H1 (cell line): Measurements from ENCODE around the gene PHKA2. TPM values are rescaled to one million over a fixed set of nuclear protein-coding genes. Genes with fewer than 3 reads are reported as not detected.

Experiments used
- CTCF ChIA-PET: fragments of 300-600 bp; sonication (Branson Sonifier 250); formaldehyde crosslinking; loops from one replicate; lab custom pipeline; 2021; ENCODE audit not compliant: partially characterized antibody; lab: Charles Lee
- POLR2A ChIA-PET: fragments of 300-600 bp; sonication (Branson Sonifier 250); formaldehyde crosslinking; loops from one replicate; lab custom pipeline; 2021; ENCODE audit warnings: inconsistent platforms; ENCODE audit not compliant: partially characterized antibody; lab: Charles Lee
- DNase-seq, 2 experiments: peaks; one replicate each; pipeline versions ENCODE4 v3.0.0 to v3.0.0-alpha.2; 2010 to 2022; ENCODE audit warnings: low spot score in 2 of 2, low read depth in 1 of 2, mixed read lengths in 1 of 2
- FAIRE-seq: peaks from 2 replicates; lab custom pipeline; 2011; peaks lifted over from hg19 to GRCh38; lab: Jason Lieb, UNC
- H2AFZ ChIP-seq: 2 replicates; pipeline ENCODE4 v1.8.1; 2012; ENCODE audit warnings: low read length, inconsistent platforms
- H2AK5ac ChIP-seq: 2 replicates; pipeline ENCODE4 v1.6.1; 2013; ENCODE audit warnings: low read depth, low read length
- H2BK120ac ChIP-seq: replicated peaks from 2 replicates; pipeline ENCODE3; 2013; ENCODE audit warnings: low read depth, low read length, inconsistent platforms
- H2BK12ac ChIP-seq: 2 replicates; pipeline ENCODE4 v1.6.1; 2013; ENCODE audit warnings: low read depth, low read length
- H2BK15ac ChIP-seq: 2 replicates; pipeline ENCODE4 v1.6.1; 2013; ENCODE audit warnings: low read length
- H2BK20ac ChIP-seq: 2 replicates; pipeline ENCODE4 v1.6.1; 2013; ENCODE audit warnings: low read length
- H2BK5ac ChIP-seq: 2 replicates; pipeline ENCODE4 v1.6.1; 2013; ENCODE audit warnings: low read depth, low read length
- H3K14ac ChIP-seq: 2 replicates; pipeline ENCODE4 v1.6.1; 2013; ENCODE audit warnings: inconsistent platforms; ENCODE audit not compliant: insufficient read length
- H3K18ac ChIP-seq: 2 replicates; pipeline ENCODE4 v1.6.1; 2013; ENCODE audit warnings: low read length; ENCODE audit errors: extremely low read depth
- H3K23ac ChIP-seq: 2 replicates; pipeline ENCODE4 v1.6.1; 2013; ENCODE audit warnings: inconsistent platforms; ENCODE audit not compliant: insufficient read length
- H3K23me2 ChIP-seq: 2 replicates; pipeline ENCODE4 v1.6.1; 2013; ENCODE audit warnings: low read depth, low read length
- H3K27ac ChIP-seq: 2 replicates; pipeline ENCODE4 v1.6.1; 2011; ENCODE audit warnings: low read depth, low read length, inconsistent platforms
- H3K27me3 ChIP-seq, 4 experiments: replicated peaks in 1 of 4; 1 replicate in 1 of 4; 2 replicates in 3 of 4; pipeline versions ENCODE4 v1.6.1 to v1.8.1; 2011 to 2013; ENCODE audit warnings: low read length in 3 of 4, mild to moderate bottlenecking in 3 of 4, inconsistent platforms in 2 of 4, mixed read lengths in 2 of 4, moderate library complexity in 1 of 4; ENCODE audit not compliant: control insufficient read depth in 3 of 4, insufficient read depth in 3 of 4; ENCODE audit errors: extremely low read depth in 1 of 4
- H3K36me3 ChIP-seq, 4 experiments: 2 replicates each; pipeline versions ENCODE4 v1.6.1 to v1.8.1; 2011 to 2013; ENCODE audit warnings: mild to moderate bottlenecking in 4 of 4, low read length in 3 of 4, moderate library complexity in 2 of 4, control low read depth in 1 of 4, inconsistent platforms in 1 of 4; ENCODE audit not compliant: insufficient read depth in 4 of 4, control insufficient read depth in 2 of 4
- H3K4ac ChIP-seq: replicated peaks from 2 replicates; pipeline ENCODE3; 2013; ENCODE audit warnings: low read length, low read depth, mixed read lengths, inconsistent platforms; ENCODE audit not compliant: insufficient read length
- H3K4me1 ChIP-seq, 4 experiments: replicated peaks in 1 of 4; 1 replicate in 1 of 4; 2 replicates in 3 of 4; pipeline versions ENCODE4 v1.6.1 to v1.8.1; 2011 to 2013; ENCODE audit warnings: low read length in 3 of 4, inconsistent platforms in 2 of 4, mixed read lengths in 1 of 4; ENCODE audit not compliant: insufficient read depth in 4 of 4, control insufficient read depth in 3 of 4
- H3K4me2 ChIP-seq, 2 experiments: 2 replicates each; pipeline versions ENCODE4 v1.6.1 to v1.8.1; 2011 to 2013; ENCODE audit warnings: low read depth in 2 of 2, low read length in 2 of 2, control low read depth in 1 of 2, inconsistent platforms in 1 of 2, mild to moderate bottlenecking in 1 of 2; ENCODE audit not compliant: insufficient read depth in 1 of 2
- H3K4me3 ChIP-seq, 4 experiments: fragments of 200-600, 300-600 bp in 1 of 4; sonication (generic), shearing (Covaris generic), sonication (Bioruptor Twin) in 1 of 4; 2 replicates each; pipeline versions ENCODE4 v1.5.1 to v1.8.1; 2011 to 2016; ENCODE audit warnings: low read length in 4 of 4, low read depth in 3 of 4, control low read depth in 2 of 4, inconsistent platforms in 2 of 4, mild to moderate bottlenecking in 2 of 4, mixed read lengths in 1 of 4, moderate library complexity in 1 of 4; ENCODE audit not compliant: insufficient read depth in 2 of 4; ENCODE audit errors: extremely low read depth in 1 of 4
- H3K56ac ChIP-seq: replicated peaks from 2 replicates; pipeline ENCODE3; 2013; ENCODE audit warnings: low read depth, mild to moderate bottlenecking, mixed read lengths, low read length, inconsistent platforms; ENCODE audit not compliant: insufficient read length
- H3K79me1 ChIP-seq: 2 replicates; pipeline ENCODE4 v1.6.1; 2013; ENCODE audit warnings: low read depth, low read length, control low read depth
- H3K79me2 ChIP-seq, 2 experiments: 2 replicates each; pipeline versions ENCODE4 v1.6.1 to v1.8.1; 2012 to 2013; ENCODE audit warnings: low read length in 2 of 2, mild to moderate bottlenecking in 2 of 2, inconsistent platforms in 1 of 2; ENCODE audit not compliant: insufficient read depth in 2 of 2, control insufficient read depth in 1 of 2
- H3K9ac ChIP-seq, 4 experiments: replicated peaks in 1 of 4; 1 replicate in 1 of 4; 2 replicates in 3 of 4; pipeline versions ENCODE4 v1.6.1 to v1.8.1; 2011 to 2013; ENCODE audit warnings: low read depth in 3 of 4, low read length in 3 of 4, control low read depth in 2 of 4, mild to moderate bottlenecking in 2 of 4, moderate library complexity in 2 of 4, inconsistent platforms in 1 of 4; ENCODE audit errors: extremely low read depth in 1 of 4
- H3K9me3 ChIP-seq, 2 experiments: 2 replicates each; pipeline versions ENCODE4 v1.6.1 to v1.8.1; 2012 to 2013; ENCODE audit warnings: mild to moderate bottlenecking in 2 of 2, moderate library complexity in 2 of 2, control low read depth in 1 of 2, inconsistent platforms in 1 of 2, low read depth in 1 of 2, low read length in 1 of 2, mixed read lengths in 1 of 2; ENCODE audit not compliant: insufficient read depth in 2 of 2
- H4K20me1 ChIP-seq, 2 experiments: replicated peaks in 1 of 2; 2 replicates each; pipeline versions ENCODE3 to v1.8.1; 2011 to 2013; ENCODE audit warnings: inconsistent platforms in 2 of 2, low read length in 2 of 2, mild to moderate bottlenecking in 1 of 2; ENCODE audit not compliant: insufficient read depth in 2 of 2, control insufficient read depth in 1 of 2
- H4K5ac ChIP-seq: 2 replicates; pipeline ENCODE4 v1.6.1; 2013; ENCODE audit warnings: low read length, low read depth, mixed read lengths, inconsistent platforms; ENCODE audit not compliant: insufficient read length
- H4K8ac ChIP-seq: 2 replicates; pipeline ENCODE4 v1.8.0; 2013; ENCODE audit warnings: mild to moderate bottlenecking, moderate library complexity, low read length, inconsistent platforms; ENCODE audit not compliant: insufficient read depth; ENCODE audit errors: extremely low read depth
- H4K91ac ChIP-seq: replicated peaks from 2 replicates; pipeline ENCODE3; 2013; ENCODE audit warnings: low read length, mixed read lengths, inconsistent platforms; ENCODE audit not compliant: insufficient read length
- BACH1 ChIP-seq: IDR thresholded peaks from 2 replicates; pipeline ENCODE4 v1.6.1; 2012; ENCODE audit warnings: low read length, improper control_type of control experiment
- CHD1 ChIP-seq: IDR thresholded peaks from 2 replicates; pipeline ENCODE4 v1.6.1; 2012; ENCODE audit warnings: low read depth, low read length, improper control_type of control experiment
- CTCF ChIP-seq, 3 experiments: IDR thresholded peaks; 1 replicate in 2 of 3; 2 replicates in 1 of 3; pipeline versions ENCODE4 v1.5.1 to v1.6.1; 2011; ENCODE audit warnings: low read length in 3 of 3, mild to moderate bottlenecking in 3 of 3, inconsistent platforms in 2 of 3, low read depth in 1 of 3, moderate library complexity in 1 of 3; ENCODE audit not compliant: insufficient read depth in 1 of 3; ENCODE audit errors: control extremely low read depth in 1 of 3
- HDAC6 ChIP-seq: IDR thresholded peaks from one replicate; pipeline ENCODE4 v1.7.1; 2012; ENCODE audit warnings: low read depth, mild to moderate bottlenecking, inconsistent platforms, low read length, moderate library complexity
- MAFK ChIP-seq: IDR thresholded peaks from 2 replicates; pipeline ENCODE4 v1.6.1; 2012; ENCODE audit warnings: low read depth, mild to moderate bottlenecking, improper control_type of control experiment, low read length
- MAX ChIP-seq: IDR thresholded peaks from 2 replicates; pipeline ENCODE4 v1.6.1; 2012; ENCODE audit warnings: inconsistent platforms
- RAD21 ChIP-seq, 2 experiments: IDR thresholded peaks in 1 of 2; conservative IDR thresholded peaks in 1 of 2; 2 replicates each; pipeline ENCODE4 v1.6.1; 2011; ENCODE audit warnings: low read depth in 2 of 2, low read length in 2 of 2, improper control_type of control experiment in 1 of 2, inconsistent platforms in 1 of 2, mild to moderate bottlenecking in 1 of 2, moderate library complexity in 1 of 2
- RBBP5 ChIP-seq: IDR thresholded peaks from 2 replicates; pipeline ENCODE4 v1.7.1; 2012; ENCODE audit warnings: low read depth, mild to moderate bottlenecking, inconsistent platforms, low read length, moderate library complexity, borderline replicate concordance
- TEAD4 ChIP-seq: IDR thresholded peaks from 2 replicates; pipeline ENCODE4 v1.6.1; 2012; ENCODE audit warnings: low read depth, low read length, inconsistent platforms, mixed read lengths
- WGBS, 2 experiments: shearing (Covaris generic) in 1 of 2; methylation state at CpG; one replicate each; pipeline versions ENCODE4 v1.1.6 to v1.1.7; 2013 to 2015; ENCODE audit warnings: low lambda C conversion rate in 2 of 2, mixed read lengths in 2 of 2, inconsistent platforms in 1 of 2, low coverage in 1 of 2, missing lambda C conversion rate in 1 of 2; ENCODE audit not compliant: insufficient replicate concordance in 2 of 2, insufficient coverage in 1 of 2, insufficient read length in 1 of 2; ENCODE audit errors: extremely low coverage in 1 of 2, missing lambda C conversion rate in 1 of 2; 5-methylcytosine and 5-hydroxymethylcytosine counted together
- polyA plus RNA-seq, 7 experiments: library from polyadenylated mRNA; depleted of rRNA in 3 of 7; stranded (reverse) in 5 of 7; unstranded in 2 of 7; fragments of >200 nt in 5 of 7; fragments of 200-250 nt in 2 of 7; gene quantifications; 1 replicate in 5 of 7; 2 replicates in 1 of 7; 4 replicates in 1 of 7; pipeline versions ENCODE4 v1.2.1 to v1.2.3, GENCODE V29; 2011 to 2013; ENCODE audit warnings: missing spikeins in 2 of 7, mixed read lengths in 2 of 7
- total RNA-seq: library from RNA; stranded (reverse); fragmentation: NEBNext Ultra II Directional; extraction: Animal tissue kit (Norgen Biotek cat#: 25700); gene quantifications from 2 replicates; pipeline ENCODE4 v1.2.1, GENCODE V29; 2021

PHKA2 gene
- total and polyA plus RNA-seq, 2 of the 8 experiments (the other 6 are each of a cell fraction or from before 2014, with no cell fraction given), result 28.1 to 35.8 TPM

- Histone ChIP-seq H2BK12ac (no peak overlapping the region), H3K27ac (no peak overlapping the region), H3K4me2 (no peak overlapping the region), H4K91ac (no peak overlapping the region), H3K56ac (no peak overlapping the region), H3K36me3 (peaks cover 0 to 3% (median 1%) of the 10 kb centered on the region in 4 experiments; a peak in 2 of 8 replicates), H3K14ac (no peak overlapping the region), H3K9ac (no peak overlapping the region), H2BK20ac (no peak overlapping the region), H3K79me2 (no peaks in the 10 kb centered on the region), H3K18ac (no peak overlapping the region), H2AFZ (no peak overlapping the region), H2BK5ac (no peak overlapping the region), H3K23me2 (no peaks in the 10 kb centered on the region), H4K20me1 (no peaks in the 10 kb centered on the region), H4K5ac (no peak overlapping the region), H2AK5ac (no peak overlapping the region), H3K9me3 (no peaks in the 10 kb centered on the region), H3K4me1 (no peaks in the 10 kb centered on the region), H3K4ac (no peak overlapping the region), H2BK120ac (no peak overlapping the region), H2BK15ac (no peak overlapping the region), H3K79me1 (no peaks in the 10 kb centered on the region), H3K27me3 (no peaks in the 10 kb centered on the region), H3K23ac (no peak overlapping the region), H4K8ac (no peak overlapping the region), H3K4me3 (no peak overlapping the region)
- CTCF ChIA-PET, result interaction anchor here (0.6 to 1.5 kb wide), 2 partner anchors 246 to 526 kb away, joined by 3 to 4 read pairs; no protein-coding TSS in a partner anchor
- POLR2A ChIA-PET, result no interaction called here
- WGBS, 2 experiments, result 83% methylated on average over 13 of the region's 13 CpGs; no CpG with 5 or more reads in 1 of the 2 experiments
- no peak for DNase-seq
- FAIRE-seq, result peak; percentile 65
- no peak for TF ChIP-seq RBBP5
- no peak for TF ChIP-seq CHD1
- TF ChIP-seq CTCF (IDR thresholded peaks at IDR 0.05; ENCODE audit: control extremely low read depth in 1 of 3, insufficient read depth in 1 of 3, low read depth in 1 of 3, low read length in 3 of 3), result peak; percentile 53 to 59 (median 57)
- TF ChIP-seq HDAC6, result no peak
- no peak for TF ChIP-seq MAX
- TF ChIP-seq RAD21 (IDR thresholded peaks at IDR 0.05 in 1 of 2, conservative IDR thresholded peaks at IDR 0.05 in 1 of 2; ENCODE audit: low read depth in 2 of 2, low read length in 2 of 2), result peak; percentile 77 to 78
- no peak for TF ChIP-seq MAFK
- TF ChIP-seq TEAD4, result no peak
- no peak for TF ChIP-seq BACH1
These were observed 84.0 kb downstream of the PHKA2 start for GRCh38 chrX:18899796-18900380.
